H1 (cell line): ENCODE measurements around the gene ITPRIPL2. TPM values are rescaled to one million over a fixed set of nuclear protein-coding genes. Genes with fewer than 3 reads are reported as not detected.

Source experiments
- polyA plus RNA-seq, 7 experiments: library from polyadenylated mRNA; depleted of rRNA in 3 of 7; stranded (reverse) in 5 of 7; unstranded in 2 of 7; fragments of >200 nt in 5 of 7; fragments of 200-250 nt in 2 of 7; gene quantifications; 1 replicate in 5 of 7; 2 replicates in 1 of 7; 4 replicates in 1 of 7; pipeline versions ENCODE4 v1.2.1 to v1.2.3, GENCODE V29; 2011 to 2013; ENCODE audit warnings: missing spikeins in 2 of 7, mixed read lengths in 2 of 7
- total RNA-seq: library from RNA; stranded (reverse); fragmentation: NEBNext Ultra II Directional; extraction: Animal tissue kit (Norgen Biotek cat#: 25700); gene quantifications from 2 replicates; pipeline ENCODE4 v1.2.1, GENCODE V29; 2021

Gene ITPRIPL2
- total and polyA plus RNA-seq, 2 of the 8 experiments (the other 6 are each of a cell fraction or from before 2014, with no cell fraction given) = 1.1 to 3.4 TPM

Other genes with a start within 250 kb of the ITPRIPL2 start
- 90.6 and 91.6 TPM in 2 replicates for gene SMG1, start 187.6 kb upstream of the ITPRIPL2 start, total RNA-seq
- 12.8 and 14.9 TPM in 2 replicates for gene SMG1, start 187.6 kb upstream of the ITPRIPL2 start, polyA plus RNA-seq (2011; rRNA removed)
- gene TMC7, start 130.0 kb upstream of the ITPRIPL2 start, total RNA-seq = 2.6 and 3.4 TPM in 2 replicates
- 2.0 and 2.3 TPM in 2 replicates for gene TMC7, start 130.0 kb upstream of the ITPRIPL2 start, polyA plus RNA-seq (2011; rRNA removed)
- 15.2 and 17.7 TPM in 2 replicates for gene COQ7, start 46.4 kb upstream of the ITPRIPL2 start, total RNA-seq
- gene COQ7, start 46.4 kb upstream of the ITPRIPL2 start, polyA plus RNA-seq (2011; rRNA removed) = 7.1 and 10.4 TPM in 2 replicates
- gene SYT17, start 54.3 kb downstream of the ITPRIPL2 start, total RNA-seq = 5.6 and 5.8 TPM in 2 replicates
- 18.1 and 26.6 TPM in 2 replicates for gene SYT17, start 54.3 kb downstream of the ITPRIPL2 start, polyA plus RNA-seq (2011; rRNA removed)
- gene CLEC19A, start 171.8 kb downstream of the ITPRIPL2 start, total RNA-seq = 0.35 and 1.2 TPM in 2 replicates
- gene CLEC19A, start 171.8 kb downstream of the ITPRIPL2 start, polyA plus RNA-seq (2011; rRNA removed) = 0.88 and 1.5 TPM in 2 replicates